GM19023 (cell line): ENCODE data around the gene CDC23.
A peak's percentile ranks its signal among the peaks of the same experiment; 100 is the strongest.
"Not testable (repeated sequence)": the region's sequence is repeated elsewhere in the genome, so short reads cannot be mapped to it uniquely, and the experiment has no call there.

Experiments used
- ATAC-seq: cut with Tn5 transposase; IDR thresholded peaks from one replicate; pipeline ENCODE4 v1.9.1; 2021; ENCODE audit warnings: mild to moderate bottlenecking, moderate library complexity; ENCODE audit not compliant: unreplicated experiment

CDC23 gene

DNA sequence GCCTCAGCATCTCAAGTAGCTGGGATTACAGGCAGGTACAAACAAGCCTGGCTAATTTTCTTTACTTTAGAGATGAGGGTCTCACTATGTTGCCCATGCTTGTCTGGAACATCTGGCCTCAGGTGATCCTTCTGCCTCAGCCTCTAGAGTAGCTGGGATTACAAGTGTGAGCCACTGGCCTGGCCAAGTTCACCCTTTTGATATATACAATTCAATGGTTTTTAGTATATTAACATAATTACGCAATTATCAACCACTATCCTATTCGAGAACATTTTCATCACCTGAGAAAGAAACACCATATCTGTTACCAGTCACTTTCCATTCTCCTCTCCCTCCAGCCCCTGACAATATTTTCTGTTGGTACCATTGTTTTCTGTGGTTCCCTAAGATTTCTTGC lies 3.7 kb upstream of the CDC23 start:
- no peak for ATAC-seq

- ATAC-seq: peak; percentile 22
Observed at GRCh38 chr5:138212828-138213160, 329 bp downstream of the CDC23 start.

DNA sequence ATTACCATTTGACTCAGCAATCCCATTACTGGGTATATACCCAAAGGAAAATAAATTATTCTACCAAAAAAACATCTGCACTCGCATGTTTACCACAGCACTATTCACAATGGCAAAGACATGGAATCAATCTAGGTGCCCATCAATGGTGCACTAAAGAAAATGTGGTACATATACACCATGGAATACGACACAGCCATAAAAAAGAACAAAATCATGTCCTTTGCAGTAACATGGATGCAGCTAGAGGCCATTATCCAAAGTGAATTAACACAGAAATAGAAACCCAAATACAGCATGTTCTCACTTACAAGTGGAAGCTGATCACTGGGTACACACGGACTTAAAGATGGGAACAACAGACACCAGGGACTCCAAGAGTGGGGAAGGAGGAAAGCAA lies 2.1 kb downstream of the CDC23 start:
- no peak for ATAC-seq

- ATAC-seq: not testable (repeated sequence)
Observed at GRCh38 chr5:138193859-138194258, 19.3 kb downstream of the CDC23 start.

GRCh38 chr5:138192826-138193225 lies 20.3 kb downstream of the CDC23 start:
- ATAC-seq: no peak

- ATAC-seq: no peak
Observed at GRCh38 chr5:138188626-138189025, 24.5 kb downstream of the CDC23 start.

GRCh38 chr5:138186002-138186447 lies 27.1 kb downstream of the CDC23 start:
- no peak for ATAC-seq

GRCh38 chr5:138182808-138183207 lies 30.3 kb downstream of the CDC23 start:
- no peak for ATAC-seq

GRCh38 chr5:138180841-138181240 lies 32.3 kb downstream of the CDC23 start:
- no peak for ATAC-seq

DNA sequence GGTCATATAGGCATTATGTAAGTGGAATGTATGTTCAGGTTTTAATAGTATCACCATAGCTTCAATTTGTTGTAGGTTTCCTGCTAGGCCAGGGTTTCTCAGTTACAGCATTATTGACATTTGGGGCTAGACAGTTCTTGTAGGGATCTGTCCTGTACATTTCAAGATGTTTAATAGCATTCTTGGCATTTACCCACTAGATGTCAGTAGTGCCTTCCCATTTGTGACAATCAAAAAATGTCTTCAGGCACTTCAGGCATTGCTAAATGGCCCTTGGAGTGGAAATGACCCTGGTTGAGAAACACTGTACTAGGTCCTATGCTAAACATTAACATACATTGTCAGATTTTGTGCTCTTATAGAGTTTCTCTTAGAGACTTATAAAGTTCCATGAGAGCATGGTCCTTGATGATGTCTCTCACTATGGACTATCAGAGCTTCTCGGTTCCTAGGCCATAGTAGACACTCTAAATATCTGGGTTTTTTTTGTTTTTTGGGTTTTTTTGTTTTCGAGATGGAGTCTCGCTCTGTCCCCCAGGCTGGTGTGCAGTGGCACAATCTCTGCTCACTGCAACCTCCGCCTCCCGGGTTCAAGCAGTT lies 32.8 kb downstream of the CDC23 start:
- no peak for ATAC-seq

DNA sequence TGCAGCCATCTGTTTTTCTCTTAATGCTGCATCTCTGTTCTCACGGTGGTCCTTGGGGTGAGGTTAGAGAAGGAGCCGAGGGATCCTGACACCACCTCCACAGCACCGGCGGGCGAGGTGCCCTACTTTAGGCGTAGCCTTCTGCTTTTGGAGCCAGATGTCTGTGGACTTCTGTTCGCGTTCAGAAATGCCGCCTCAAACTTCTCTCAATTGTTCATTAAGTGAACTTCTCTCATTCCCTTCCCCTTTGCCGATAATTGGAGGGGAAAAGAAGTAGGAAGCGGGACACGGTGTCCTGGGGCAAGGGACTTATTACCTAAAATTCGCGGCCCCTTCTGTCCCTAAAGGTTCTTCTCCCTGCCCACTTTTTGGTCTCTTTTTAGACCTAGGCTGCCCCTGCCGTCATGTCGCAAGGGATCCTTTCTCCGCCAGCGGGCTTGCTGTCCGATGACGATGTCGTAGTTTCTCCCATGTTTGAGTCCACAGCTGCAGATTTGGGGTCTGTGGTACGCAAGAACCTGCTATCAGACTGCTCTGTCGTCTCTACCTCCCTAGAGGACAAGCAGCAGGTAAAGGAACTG lies 33.8 kb downstream of the CDC23 start:
- no peak for ATAC-seq

DNA sequence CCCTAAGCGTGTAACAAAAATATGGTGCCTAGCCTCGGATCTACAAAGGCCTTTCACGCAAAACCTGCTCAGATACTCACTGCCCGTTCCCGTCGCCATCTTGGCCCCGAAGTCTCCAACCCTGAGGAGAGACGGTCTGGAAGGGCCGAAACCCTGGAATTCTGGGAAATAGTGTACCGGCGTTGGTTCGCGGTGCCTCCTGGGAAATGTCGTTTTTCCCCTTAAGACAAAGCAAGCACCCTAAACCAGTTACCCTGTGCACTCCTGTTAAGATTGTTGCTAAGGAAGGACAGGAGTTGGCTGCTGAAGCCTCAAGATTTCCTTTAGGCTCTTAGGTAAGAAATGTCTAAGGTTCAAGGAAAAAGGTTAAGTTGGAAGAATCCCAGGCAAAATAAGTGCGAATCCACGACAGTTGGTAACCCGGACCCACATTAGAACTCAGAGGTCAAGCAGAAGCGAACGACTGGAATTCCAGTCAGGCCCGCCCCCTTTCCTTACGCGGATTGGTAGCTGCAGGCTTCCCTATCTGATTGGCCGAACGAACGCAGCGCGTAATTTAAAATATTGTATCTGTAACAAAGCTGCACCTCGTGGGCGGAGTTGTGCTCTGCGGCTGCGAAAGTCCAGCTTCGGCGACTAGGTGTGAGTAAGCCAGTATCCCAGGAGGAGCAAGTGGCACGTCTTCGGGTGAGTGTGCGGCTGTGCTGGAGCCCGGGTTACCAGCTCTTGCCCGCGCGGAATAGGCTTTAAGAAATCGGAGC lies 34.4 kb downstream of the CDC23 start, which contains the start of the genes BRD8 and KIF20A:
Gene BRD8 (minus strand): TSS at position 115 of the 761 bp plus-strand sequence. CDS start 16 bp downstream, at position 99.
Gene KIF20A (plus strand): TSS at position 597 of the 761 bp plus-strand sequence. CDS start 569 bp downstream, outside the sequence.
- peak; percentile 83 for ATAC-seq

DNA sequence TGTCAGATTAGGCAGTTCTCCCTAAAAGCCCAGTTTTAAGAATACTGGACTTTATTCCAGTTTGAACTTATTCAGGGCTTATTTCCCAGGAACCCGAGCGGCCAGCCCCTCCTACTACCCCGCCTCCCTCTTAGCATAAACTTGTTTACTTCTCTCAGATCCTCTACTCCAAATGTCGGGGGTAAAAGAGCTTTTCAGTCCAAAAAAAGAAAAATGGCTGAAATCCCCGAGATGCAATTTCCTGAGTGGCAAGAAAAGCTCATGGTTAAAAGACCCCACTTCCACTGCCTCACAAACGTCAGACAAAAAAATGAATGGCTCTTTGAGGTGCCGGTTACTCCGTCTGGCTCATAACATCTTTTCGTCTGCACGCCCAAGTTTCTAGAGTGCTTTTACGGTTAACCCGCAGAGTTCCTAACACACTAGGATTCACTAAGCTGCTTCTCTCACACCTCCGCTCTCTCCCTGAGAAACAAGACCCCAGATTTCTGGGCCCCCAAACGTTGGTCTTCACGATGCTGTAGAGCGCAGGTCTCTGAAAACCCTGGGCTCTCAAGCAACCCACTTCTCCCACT lies 35.1 kb downstream of the CDC23 start:
- no peak for ATAC-seq

- ATAC-seq: no peak
Observed at GRCh38 chr5:138170299-138170698, 42.8 kb downstream of the CDC23 start.

GRCh38 chr5:138169124-138169523 lies 44.0 kb downstream of the CDC23 start:
- ATAC-seq: no peak

- no peak for ATAC-seq
Observed at GRCh38 chr5:138163721-138164120, 49.4 kb downstream of the CDC23 start.

DNA sequence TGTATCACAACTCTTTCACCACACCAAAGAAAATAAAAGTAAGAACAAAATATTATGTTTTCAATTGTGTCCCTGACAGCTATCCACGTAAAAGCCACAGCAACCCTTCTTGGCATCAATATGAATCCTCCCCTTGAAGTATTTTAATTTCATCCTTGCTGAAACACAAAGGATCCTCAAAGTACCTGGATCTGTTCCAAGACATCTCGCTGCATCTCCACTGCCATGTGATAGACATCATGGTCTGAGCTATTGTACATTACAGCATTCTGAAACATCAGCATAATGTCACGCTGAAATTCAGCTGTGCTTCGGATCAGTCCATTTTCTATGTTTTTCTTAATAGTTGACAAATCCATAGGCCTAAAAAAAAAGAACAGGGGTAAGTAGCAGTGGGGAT lies 52.4 kb downstream of the CDC23 start:
- ATAC-seq: no peak

DNA sequence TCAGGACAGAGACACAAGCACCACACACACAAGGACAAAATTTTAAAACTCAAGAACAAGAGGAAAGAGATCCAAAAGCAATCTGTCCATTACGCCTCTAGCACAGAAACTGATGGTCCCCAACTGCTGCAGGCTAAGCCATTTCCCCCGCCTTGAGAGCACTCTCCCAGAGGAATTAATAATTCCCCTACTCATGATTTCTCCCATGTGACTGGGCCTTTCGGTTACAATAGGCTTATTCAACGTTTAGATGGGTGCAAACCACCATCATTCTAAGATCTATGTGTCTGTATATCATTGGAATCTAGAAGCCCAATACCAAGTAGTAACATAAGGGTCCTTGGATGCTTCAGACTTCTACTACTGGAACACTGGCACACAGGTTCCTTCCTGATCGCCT lies 53.5 kb downstream of the CDC23 start:
- ATAC-seq: no peak

- no peak for ATAC-seq
Observed at GRCh38 chr5:138157626-138158025, 55.5 kb downstream of the CDC23 start.

DNA sequence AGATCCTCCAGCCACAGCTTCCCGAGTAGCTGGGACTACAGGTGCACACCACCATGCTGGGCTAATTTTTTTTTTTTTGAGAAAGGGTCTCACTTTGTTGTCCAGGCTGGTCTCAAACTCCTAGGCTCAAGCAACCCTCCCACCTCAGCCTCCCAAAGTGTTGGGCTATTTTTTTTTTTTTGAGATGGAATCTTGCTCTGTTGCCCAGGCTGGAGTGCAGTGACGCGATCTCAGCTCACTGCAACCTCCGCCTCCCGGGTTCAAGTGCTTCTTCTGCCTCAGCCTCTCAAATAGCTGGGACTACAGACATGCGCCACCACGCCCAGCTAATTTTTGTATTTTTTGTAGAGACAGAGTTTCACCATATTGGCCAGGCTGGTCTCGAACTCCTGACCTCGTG lies 57.1 kb downstream of the CDC23 start:
- not testable (repeated sequence) for ATAC-seq

DNA sequence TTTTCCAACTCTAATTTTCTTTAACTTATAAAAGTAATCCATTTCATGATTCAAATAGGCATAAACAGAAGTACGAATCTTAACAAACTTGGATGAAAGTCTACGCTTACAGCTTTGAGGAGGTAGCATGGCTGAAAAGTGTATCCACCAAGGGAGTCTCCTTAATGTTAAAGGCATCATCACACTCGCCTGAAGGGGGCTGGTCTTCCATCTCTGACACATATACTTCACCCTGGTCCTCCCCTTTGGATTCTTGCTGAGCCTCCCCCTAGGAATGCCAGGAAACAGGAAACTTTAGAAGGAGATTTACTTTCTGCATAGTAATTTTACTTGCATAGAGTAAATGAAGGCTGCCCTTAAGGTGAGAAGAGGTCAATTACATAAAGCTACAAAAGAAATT lies 63.6 kb downstream of the CDC23 start:
- ATAC-seq: no peak

DNA sequence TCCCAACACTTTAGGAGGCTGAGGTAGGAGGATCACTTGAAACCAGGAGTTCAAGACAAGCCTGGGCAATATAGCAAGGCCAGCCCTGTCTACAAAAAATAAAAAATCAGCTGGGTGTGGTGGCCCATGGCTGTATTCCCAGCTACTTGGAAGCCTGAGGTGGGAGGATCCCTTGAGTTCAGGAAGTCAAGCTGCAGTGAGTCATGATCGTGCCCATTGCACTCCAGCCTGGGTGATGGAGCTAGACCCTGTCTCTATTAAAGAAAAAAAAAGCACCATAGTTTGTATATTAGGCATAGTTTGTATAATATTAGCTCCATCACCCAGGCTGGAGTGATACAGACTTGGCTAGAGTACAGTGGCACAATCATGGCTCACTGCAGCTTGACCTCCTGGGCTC lies 64.3 kb downstream of the CDC23 start:
- no peak for ATAC-seq
